ENCODE results near the gene NEK3. TPM values are rescaled to one million over a fixed set of nuclear protein-coding genes. Genes with fewer than 3 reads are reported as not detected.

Gene NEK3
- total and polyA plus RNA-seq, 4 donors, result 3.0 to 4.4 (median 3.9) TPM

DNA sequence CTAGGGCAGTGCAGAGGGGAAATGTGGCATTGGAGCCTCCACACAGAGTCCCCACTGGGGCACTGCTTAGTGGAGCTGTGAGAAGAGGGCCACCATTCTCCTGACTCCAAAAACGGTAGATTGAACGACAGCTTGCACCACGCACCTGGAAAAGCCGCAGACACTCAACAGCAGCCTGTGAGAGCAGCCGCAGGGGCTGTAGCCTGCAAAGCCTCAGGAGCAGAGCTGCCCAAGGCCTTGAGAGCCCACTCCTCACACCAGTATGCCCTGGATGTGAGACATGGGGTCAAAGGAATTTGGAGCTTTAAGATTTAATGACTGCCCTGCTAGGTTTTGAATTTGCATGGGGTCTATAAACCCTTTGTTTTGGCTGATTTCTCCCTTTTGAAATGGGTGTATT, 62.2 kb downstream of the NEK3 start:
- TF ChIP-seq, protein P1, sequence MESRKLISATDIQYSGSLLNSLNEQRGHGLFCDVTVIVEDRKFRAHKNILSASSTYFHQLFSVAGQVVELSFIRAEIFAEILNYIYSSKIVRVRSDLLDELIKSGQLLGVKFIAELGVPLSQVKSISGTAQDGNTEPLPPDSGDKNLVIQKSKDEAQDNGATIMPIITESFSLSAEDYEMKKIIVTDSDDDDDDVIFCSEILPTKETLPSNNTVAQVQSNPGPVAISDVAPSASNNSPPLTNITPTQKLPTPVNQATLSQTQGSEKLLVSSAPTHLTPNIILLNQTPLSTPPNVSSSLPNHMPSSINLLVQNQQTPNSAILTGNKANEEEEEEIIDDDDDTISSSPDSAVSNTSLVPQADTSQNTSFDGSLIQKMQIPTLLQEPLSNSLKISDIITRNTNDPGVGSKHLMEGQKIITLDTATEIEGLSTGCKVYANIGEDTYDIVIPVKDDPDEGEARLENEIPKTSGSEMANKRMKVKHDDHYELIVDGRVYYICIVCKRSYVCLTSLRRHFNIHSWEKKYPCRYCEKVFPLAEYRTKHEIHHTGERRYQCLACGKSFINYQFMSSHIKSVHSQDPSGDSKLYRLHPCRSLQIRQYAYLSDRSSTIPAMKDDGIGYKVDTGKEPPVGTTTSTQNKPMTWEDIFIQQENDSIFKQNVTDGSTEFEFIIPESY (IDR thresholded peaks at IDR 0.05), result no peak
- TF ChIP-seq, protein P2, sequence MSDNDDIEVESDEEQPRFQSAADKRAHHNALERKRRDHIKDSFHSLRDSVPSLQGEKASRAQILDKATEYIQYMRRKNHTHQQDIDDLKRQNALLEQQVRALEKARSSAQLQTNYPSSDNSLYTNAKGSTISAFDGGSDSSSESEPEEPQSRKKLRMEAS (IDR thresholded peaks at IDR 0.05), result no peak
- no peak for TF ChIP-seq RXRA (IDR thresholded peaks at IDR 0.05)
- no peak for TF ChIP-seq RAD21 (IDR thresholded peaks at IDR 0.05)
- TF ChIP-seq, protein P3, sequence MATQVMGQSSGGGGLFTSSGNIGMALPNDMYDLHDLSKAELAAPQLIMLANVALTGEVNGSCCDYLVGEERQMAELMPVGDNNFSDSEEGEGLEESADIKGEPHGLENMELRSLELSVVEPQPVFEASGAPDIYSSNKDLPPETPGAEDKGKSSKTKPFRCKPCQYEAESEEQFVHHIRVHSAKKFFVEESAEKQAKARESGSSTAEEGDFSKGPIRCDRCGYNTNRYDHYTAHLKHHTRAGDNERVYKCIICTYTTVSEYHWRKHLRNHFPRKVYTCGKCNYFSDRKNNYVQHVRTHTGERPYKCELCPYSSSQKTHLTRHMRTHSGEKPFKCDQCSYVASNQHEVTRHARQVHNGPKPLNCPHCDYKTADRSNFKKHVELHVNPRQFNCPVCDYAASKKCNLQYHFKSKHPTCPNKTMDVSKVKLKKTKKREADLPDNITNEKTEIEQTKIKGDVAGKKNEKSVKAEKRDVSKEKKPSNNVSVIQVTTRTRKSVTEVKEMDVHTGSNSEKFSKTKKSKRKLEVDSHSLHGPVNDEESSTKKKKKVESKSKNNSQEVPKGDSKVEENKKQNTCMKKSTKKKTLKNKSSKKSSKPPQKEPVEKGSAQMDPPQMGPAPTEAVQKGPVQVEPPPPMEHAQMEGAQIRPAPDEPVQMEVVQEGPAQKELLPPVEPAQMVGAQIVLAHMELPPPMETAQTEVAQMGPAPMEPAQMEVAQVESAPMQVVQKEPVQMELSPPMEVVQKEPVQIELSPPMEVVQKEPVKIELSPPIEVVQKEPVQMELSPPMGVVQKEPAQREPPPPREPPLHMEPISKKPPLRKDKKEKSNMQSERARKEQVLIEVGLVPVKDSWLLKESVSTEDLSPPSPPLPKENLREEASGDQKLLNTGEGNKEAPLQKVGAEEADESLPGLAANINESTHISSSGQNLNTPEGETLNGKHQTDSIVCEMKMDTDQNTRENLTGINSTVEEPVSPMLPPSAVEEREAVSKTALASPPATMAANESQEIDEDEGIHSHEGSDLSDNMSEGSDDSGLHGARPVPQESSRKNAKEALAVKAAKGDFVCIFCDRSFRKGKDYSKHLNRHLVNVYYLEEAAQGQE (IDR thresholded peaks at IDR 0.05), result no peak
- TF ChIP-seq NR2F2 (IDR thresholded peaks at IDR 0.05), result no peak
- no peak for TF ChIP-seq JUND (IDR thresholded peaks at IDR 0.05)
- TF ChIP-seq SP1 (IDR thresholded peaks at IDR 0.05), result no peak
- TF ChIP-seq, protein P4, sequence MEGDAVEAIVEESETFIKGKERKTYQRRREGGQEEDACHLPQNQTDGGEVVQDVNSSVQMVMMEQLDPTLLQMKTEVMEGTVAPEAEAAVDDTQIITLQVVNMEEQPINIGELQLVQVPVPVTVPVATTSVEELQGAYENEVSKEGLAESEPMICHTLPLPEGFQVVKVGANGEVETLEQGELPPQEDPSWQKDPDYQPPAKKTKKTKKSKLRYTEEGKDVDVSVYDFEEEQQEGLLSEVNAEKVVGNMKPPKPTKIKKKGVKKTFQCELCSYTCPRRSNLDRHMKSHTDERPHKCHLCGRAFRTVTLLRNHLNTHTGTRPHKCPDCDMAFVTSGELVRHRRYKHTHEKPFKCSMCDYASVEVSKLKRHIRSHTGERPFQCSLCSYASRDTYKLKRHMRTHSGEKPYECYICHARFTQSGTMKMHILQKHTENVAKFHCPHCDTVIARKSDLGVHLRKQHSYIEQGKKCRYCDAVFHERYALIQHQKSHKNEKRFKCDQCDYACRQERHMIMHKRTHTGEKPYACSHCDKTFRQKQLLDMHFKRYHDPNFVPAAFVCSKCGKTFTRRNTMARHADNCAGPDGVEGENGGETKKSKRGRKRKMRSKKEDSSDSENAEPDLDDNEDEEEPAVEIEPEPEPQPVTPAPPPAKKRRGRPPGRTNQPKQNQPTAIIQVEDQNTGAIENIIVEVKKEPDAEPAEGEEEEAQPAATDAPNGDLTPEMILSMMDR (IDR thresholded peaks at IDR 0.05; ENCODE audit: low read depth, low read length, missing input control), result no peak
- TF ChIP-seq TAF1 (conservative IDR thresholded peaks at IDR 0.05), result no peak
- no peak for TF ChIP-seq YY1 (IDR thresholded peaks at IDR 0.05)
- no peak for TF ChIP-seq HNF4G (IDR thresholded peaks at IDR 0.05)
- no peak for TF ChIP-seq HNF4A (conservative IDR thresholded peaks at IDR 0.05)
- no peak for TF ChIP-seq FOXA2 (IDR thresholded peaks at IDR 0.05)
- peaks cover 0 to 1% (median 0%) of the 10 kb centered on the region in 4 donors for H3K4me1 ChIP-seq (ENCODE audit: control insufficient read depth in 4 of 4, insufficient read depth in 4 of 4, low read length in 3 of 4)

DNA sequence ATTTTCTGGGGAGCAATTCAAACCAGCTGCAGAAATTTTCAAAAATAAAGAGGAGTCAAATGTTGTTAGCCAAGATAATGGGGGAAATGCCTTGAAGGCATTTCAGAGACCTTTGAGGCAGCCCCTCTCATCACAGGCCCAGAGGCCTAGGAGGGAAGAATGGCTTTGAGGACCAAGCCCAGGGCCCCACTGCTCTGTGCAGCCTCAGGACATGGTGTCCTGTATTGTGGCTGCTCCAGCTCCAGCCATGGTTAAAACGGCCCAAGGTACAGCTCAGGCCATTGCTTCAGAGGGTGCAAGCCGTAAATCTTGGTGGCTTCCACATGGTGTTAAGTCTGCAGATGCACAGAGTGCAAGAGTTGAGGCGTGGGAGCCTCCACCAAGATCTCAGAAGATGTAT, 62.6 kb downstream of the NEK3 start:
- H3K27ac ChIP-seq (ENCODE audit: low read depth in 1 of 2, low read length in 2 of 2), result no peak overlapping the region
- no peak overlapping the region for H3K4me3 ChIP-seq (ENCODE audit: low read depth in 1 of 3, low read length in 3 of 3)
- H3K36me3 ChIP-seq (ENCODE audit: control insufficient read depth in 4 of 4, insufficient read depth in 3 of 4, low read depth in 1 of 4, low read length in 3 of 4), result no peaks in the 10 kb centered on the region
- no peak for DNase-seq (ENCODE audit: low spot score)
- 85% methylated on average over 3 of the region's 3 CpGs for WGBS
- H3K4me1 ChIP-seq (ENCODE audit: control insufficient read depth in 4 of 4, insufficient read depth in 4 of 4, low read length in 3 of 4), result peaks cover 0 to 1% (median 0%) of the 10 kb centered on the region in 4 donors
- no peaks in the 10 kb centered on the region for H3K9me3 ChIP-seq (ENCODE audit: control insufficient read depth in 4 of 4, low read length in 3 of 4)
- no peaks in the 10 kb centered on the region for H3K27me3 ChIP-seq (ENCODE audit: control insufficient read depth in 4 of 4, insufficient read depth in 4 of 4, low read length in 3 of 4)
- no peak overlapping the region for H3K9ac ChIP-seq (ENCODE audit: low read depth in 1 of 2, low read length in 2 of 2)
- TF ChIP-seq TAF1 (conservative IDR thresholded peaks at IDR 0.05), result no peak
- TF ChIP-seq YY1 (IDR thresholded peaks at IDR 0.05), result no peak
- no peak for TF ChIP-seq FOXA1 (IDR thresholded peaks at IDR 0.05)
- TF ChIP-seq, protein P1 (IDR thresholded peaks at IDR 0.05), result no peak
- no peak for TF ChIP-seq EGR1 (IDR thresholded peaks at IDR 0.05; ENCODE audit: low read depth in 2 of 2)
- no peak for TF ChIP-seq NR2F2 (IDR thresholded peaks at IDR 0.05)
- TF ChIP-seq, protein P2 (IDR thresholded peaks at IDR 0.05), result no peak
- no peak for TF ChIP-seq HNF4G (IDR thresholded peaks at IDR 0.05)
- TF ChIP-seq FOXA2 (IDR thresholded peaks at IDR 0.05), result no peak
- TF ChIP-seq, protein P5, sequence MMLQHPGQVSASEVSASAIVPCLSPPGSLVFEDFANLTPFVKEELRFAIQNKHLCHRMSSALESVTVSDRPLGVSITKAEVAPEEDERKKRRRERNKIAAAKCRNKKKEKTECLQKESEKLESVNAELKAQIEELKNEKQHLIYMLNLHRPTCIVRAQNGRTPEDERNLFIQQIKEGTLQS (IDR thresholded peaks at IDR 0.05), result no peak
- TF ChIP-seq SP1 (IDR thresholded peaks at IDR 0.05), result no peak
- TF ChIP-seq GABPA (IDR thresholded peaks at IDR 0.05 in 1 of 2, conservative IDR thresholded peaks at IDR 0.05 in 1 of 2), result no peak
- no peak for TF ChIP-seq HNF4A (conservative IDR thresholded peaks at IDR 0.05)
- TF ChIP-seq, protein P3 (IDR thresholded peaks at IDR 0.05), result no peak
- no peak for TF ChIP-seq RXRA (IDR thresholded peaks at IDR 0.05)

More for the DNA sequence above, 62.2 kb downstream of the NEK3 start:
- Histone ChIP-seq H3K27me3 (ENCODE audit: control insufficient read depth in 4 of 4, insufficient read depth in 4 of 4, low read length in 3 of 4) (no peaks in the 10 kb centered on the region), H3K4me3 (ENCODE audit: low read depth in 1 of 3, low read length in 3 of 3) (no peak overlapping the region), H3K9me3 (ENCODE audit: control insufficient read depth in 4 of 4, low read length in 3 of 4) (no peaks in the 10 kb centered on the region), H3K9ac (ENCODE audit: low read depth in 1 of 2, low read length in 2 of 2) (no peak overlapping the region), H3K27ac (ENCODE audit: low read depth in 1 of 2, low read length in 2 of 2) (no peak overlapping the region), H3K36me3 (ENCODE audit: control insufficient read depth in 4 of 4, insufficient read depth in 3 of 4, low read depth in 1 of 4, low read length in 3 of 4) (no peaks in the 10 kb centered on the region)
- WGBS, result 94% methylated on average over 5 of the region's 5 CpGs
- DNase-seq (ENCODE audit: low spot score), result no peak
